HL-60/S4 treated with phorbol 12-myristate 13-acetate at 8.2 ng/mL for 4 days and 3 days (cell line): ENCODE measurements around the gene TAF10.

Experiments
- in situ Hi-C: fragments of 300-500 bp; cut with MboI; formaldehyde crosslinking; loops from 2 replicates; pipeline ENCODE4 v1.15.0; 2022; ENCODE audit warnings: low sequenced_read_pairs

The TAF10 gene

GRCh38 chr11:6625832-6626420 is 13.9 kb upstream of the TAF10 start:
- in situ Hi-C loops, result no loop called here

- in situ Hi-C loops, result no loop called here
These were observed 13.3 kb upstream of the TAF10 start for GRCh38 chr11:6625156-6625831.

GRCh38 chr11:6623391-6624363 is 11.7 kb upstream of the TAF10 start:
- in situ Hi-C loops, result no loop called here

GRCh38 chr11:6622261-6623171 is 10.5 kb upstream of the TAF10 start:
- in situ Hi-C loops, result no loop called here

GRCh38 chr11:6621711-6622211 is 9.7 kb upstream of the TAF10 start:
- in situ Hi-C loops, result no loop called here

GRCh38 chr11:6620636-6621035 is 8.6 kb upstream of the TAF10 start:
- in situ Hi-C loops, result no loop called here

GRCh38 chr11:6619004-6619745 is 7.2 kb upstream of the TAF10 start, which contains the start of gene TPP1:
Gene TPP1 (minus strand): TSS chr11:6619422. CDS start chr11:6619400, 22 bp downstream.
- in situ Hi-C loops, result no loop called here

- in situ Hi-C loops, result no loop called here
These were observed 6.3 kb upstream of the TAF10 start for GRCh38 chr11:6618117-6619003.

- in situ Hi-C loops, result no loop called here
These were observed 5.3 kb upstream of the TAF10 start for GRCh38 chr11:6617315-6617781.

GRCh38 chr11:6616596-6617250 is 4.7 kb upstream of the TAF10 start:
- in situ Hi-C loops, result no loop called here

- in situ Hi-C loops, result no loop called here
These were observed 4.0 kb upstream of the TAF10 start for GRCh38 chr11:6615882-6616585.

- in situ Hi-C loops, result no loop called here
These were observed 3.0 kb upstream of the TAF10 start for GRCh38 chr11:6615046-6615445.

- in situ Hi-C loops, result no loop called here
These were observed 2.4 kb upstream of the TAF10 start for GRCh38 chr11:6614446-6614845.

- in situ Hi-C loops, result no loop called here
These were observed 1.5 kb upstream of the TAF10 start for GRCh38 chr11:6613496-6613895.

- in situ Hi-C loops, result no loop called here
These were observed 128 bp downstream of the TAF10 start for GRCh38 chr11:6611963-6612212.

GRCh38 chr11:6611092-6611962 is 689 bp downstream of the TAF10 start:
- in situ Hi-C loops, result no loop called here

- in situ Hi-C loops, result no loop called here
These were observed 1.4 kb downstream of the TAF10 start for GRCh38 chr11:6610591-6610990.
